Epithelial cell of proximal tubule (primary cell): Measurements from ENCODE around the gene ARHGEF3. TPM values are rescaled to one million over a fixed set of nuclear protein-coding genes. Genes with fewer than 3 reads are reported as not detected.
A peak's percentile ranks its signal among the peaks of the same experiment; 100 is the strongest.

ENCODE experiments used
- DNase-seq: peaks from one replicate; pipeline ENCODE4 v3.0.0-alpha.2; 2011; ENCODE audit warnings: low read depth
- H3K4me3 ChIP-seq: 2 replicates; pipeline ENCODE4 v1.5.1; 2011; ENCODE audit warnings: low read depth, mild to moderate bottlenecking, low read length
- CTCF ChIP-seq: conservative IDR thresholded peaks from 2 replicates; pipeline ENCODE4 v1.5.1; 2012; ENCODE audit warnings: low read depth, mild to moderate bottlenecking, low read length
- total RNA-seq: library from RNA; depleted of rRNA; stranded (reverse); fragments of >200 nt; gene quantifications from 2 replicates; pipeline ENCODE4 v1.2.3, GENCODE V29; 2015

Gene ARHGEF3
- total RNA-seq, 1 donor from 2014 or later, result 6.5 TPM

GRCh38 chr3:56684029-56684428 is 117.7 kb downstream of the ARHGEF3 start:
- TF ChIP-seq CTCF, result no peak
- H3K4me3 ChIP-seq, result no peak overlapping the region
- DNase-seq, result no peak

- DNase-seq, result no peak
- TF ChIP-seq CTCF, result no peak
- H3K4me3 ChIP-seq, result peak within 1 kb of the TSS; percentile 79
Measured at GRCh38 chr3:56683122-56683817, 118.5 kb downstream of the ARHGEF3 start, which contains the start of gene TASOR. TASOR (minus strand) TSS chr3:56683265; CDS start chr3:56683006, 259 bp downstream.

GRCh38 chr3:56682462-56683121 is 119.2 kb downstream of the ARHGEF3 start:
- no peak for TF ChIP-seq CTCF
- H3K4me3 ChIP-seq, result peak overlapping the region; percentile 79
- no peak for DNase-seq

- DNase-seq, result no peak
- TF ChIP-seq CTCF, result no peak
- peak overlapping the region; percentile 79 for H3K4me3 ChIP-seq
Measured at GRCh38 chr3:56681984-56682461, 119.7 kb downstream of the ARHGEF3 start.

- H3K4me3 ChIP-seq, result no peak overlapping the region
- no peak for TF ChIP-seq CTCF
- DNase-seq, result no peak
Measured at GRCh38 chr3:56680054-56680580, 121.6 kb downstream of the ARHGEF3 start.

Other genes with a start within 250 kb of the ARHGEF3 start
- gene CCDC66, start 244.8 kb downstream of the ARHGEF3 start, total RNA-seq, result 3.5 and 6.1 TPM in 2 replicates
- gene TASOR, start 118.7 kb downstream of the ARHGEF3 start, total RNA-seq, result 26.1 and 40.5 TPM in 2 replicates